GM12891 (cell line): ENCODE measurements around the gene COL6A6.

Source experiments
- PAX5 ChIP-seq: IDR thresholded peaks from 2 replicates; pipeline ENCODE4 v1.6.1; 2011; ENCODE audit warnings: low read length, moderate library complexity, mild to moderate bottlenecking; ENCODE audit not compliant: insufficient read depth, severe bottlenecking
- POLR2A ChIP-seq: IDR thresholded peaks from 2 replicates; pipeline ENCODE4 v1.6.1; 2011; ENCODE audit warnings: low read depth, low read length, control low read depth
- POLR2AphosphoS5 ChIP-seq: IDR thresholded peaks from 2 replicates; pipeline ENCODE4 v1.6.1; 2011; ENCODE audit warnings: low read depth, low read length, control low read depth
- TAF1 ChIP-seq: IDR thresholded peaks from 2 replicates; pipeline ENCODE4 v1.6.1; 2011; ENCODE audit warnings: low read depth, low read length, control low read depth

- TF ChIP-seq POLR2A (no peak), PAX5 (no peak), TAF1 (no peak), POLR2AphosphoS5 (no peak)
These were observed 2.3 kb upstream of the COL6A6 start for GRCh38 chr3:130514681-130515080.
